ENCODE data around the gene PCP2.

DNA sequence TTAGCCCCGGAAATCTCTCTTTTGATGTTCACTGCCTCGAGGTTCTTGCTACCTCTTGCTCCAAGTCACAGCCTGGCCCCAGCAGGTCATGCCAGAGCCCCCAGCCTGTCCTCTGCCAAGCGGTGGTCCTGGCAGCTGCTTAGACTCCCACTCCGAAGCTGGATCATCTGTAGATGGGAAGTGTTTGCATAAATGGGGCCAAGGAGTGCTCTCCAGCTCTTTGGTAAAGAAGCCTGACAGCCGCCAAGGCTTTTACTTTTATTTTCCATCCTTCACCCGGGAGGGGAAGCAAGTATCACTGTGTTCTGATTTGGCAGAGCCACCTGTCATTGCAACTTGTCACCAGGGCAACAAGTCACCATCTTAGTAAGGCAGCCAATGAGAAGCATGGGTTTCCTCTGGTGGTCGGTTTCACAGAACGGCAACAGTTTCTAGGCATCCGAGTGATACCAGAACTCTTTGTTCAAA is 24.7 kb upstream of the PCP2 start:
- TF ChIP-seq SUZ12 (IDR thresholded peaks at IDR 0.05) (no peak), FOXK2 (IDR thresholded peaks at IDR 0.05) (no peak)
